HG03442 (cell line): ENCODE results near the gene WDFY3.

Source experiments
- ATAC-seq: cut with Tn5 transposase; IDR thresholded peaks from one replicate; pipeline ENCODE4 v1.9.1; 2021; ENCODE audit warnings: mild to moderate bottlenecking, moderate library complexity; ENCODE audit not compliant: unreplicated experiment

Gene WDFY3

GRCh38 chr4:84914686-84915395 is 51.6 kb downstream of the WDFY3 start:
- ATAC-seq = no peak

- no peak for ATAC-seq
These were observed 53.3 kb downstream of the WDFY3 start for GRCh38 chr4:84913176-84913575.

- no peak for ATAC-seq
These were observed 53.7 kb downstream of the WDFY3 start for GRCh38 chr4:84912741-84913140.

- ATAC-seq = no peak
These were observed 57.6 kb downstream of the WDFY3 start for GRCh38 chr4:84908876-84909275.

GRCh38 chr4:84907145-84907544 is 59.3 kb downstream of the WDFY3 start:
- no peak for ATAC-seq

- ATAC-seq = no peak
These were observed 60.8 kb downstream of the WDFY3 start for GRCh38 chr4:84905646-84906045.

- ATAC-seq = no peak
These were observed 64.7 kb downstream of the WDFY3 start for GRCh38 chr4:84901740-84902281.

GRCh38 chr4:84901173-84901572 is 65.3 kb downstream of the WDFY3 start:
- ATAC-seq = no peak

GRCh38 chr4:84899616-84900015 is 66.9 kb downstream of the WDFY3 start:
- ATAC-seq = no peak

- no peak for ATAC-seq
These were observed 69.0 kb downstream of the WDFY3 start for GRCh38 chr4:84897516-84897915.

GRCh38 chr4:84895283-84895682 is 71.2 kb downstream of the WDFY3 start:
- no peak for ATAC-seq

- no peak for ATAC-seq
These were observed 71.9 kb downstream of the WDFY3 start for GRCh38 chr4:84894621-84895020.

- ATAC-seq = no peak
These were observed 73.5 kb downstream of the WDFY3 start for GRCh38 chr4:84892950-84893349.

- ATAC-seq = no peak
These were observed 78.7 kb downstream of the WDFY3 start for GRCh38 chr4:84887824-84888223.

GRCh38 chr4:84879651-84880200 is 86.8 kb downstream of the WDFY3 start:
- no peak for ATAC-seq

- ATAC-seq = no peak
These were observed 87.9 kb downstream of the WDFY3 start for GRCh38 chr4:84878546-84878945.

- ATAC-seq = no peak
These were observed 88.4 kb downstream of the WDFY3 start for GRCh38 chr4:84878090-84878489.

GRCh38 chr4:84877051-84877833 is 89.2 kb downstream of the WDFY3 start:
- no peak for ATAC-seq

GRCh38 chr4:84875636-84876371 is 90.7 kb downstream of the WDFY3 start:
- no peak for ATAC-seq

- ATAC-seq = no peak
These were observed 91.9 kb downstream of the WDFY3 start for GRCh38 chr4:84874619-84875018.
